ENCODE measurements around the gene CCR4. TPM values are rescaled to one million over a fixed set of nuclear protein-coding genes. Genes with fewer than 3 reads are reported as not detected.

Gene CCR4
- total RNA-seq, 1 experiment from 2014 or later: not detected

DNA sequence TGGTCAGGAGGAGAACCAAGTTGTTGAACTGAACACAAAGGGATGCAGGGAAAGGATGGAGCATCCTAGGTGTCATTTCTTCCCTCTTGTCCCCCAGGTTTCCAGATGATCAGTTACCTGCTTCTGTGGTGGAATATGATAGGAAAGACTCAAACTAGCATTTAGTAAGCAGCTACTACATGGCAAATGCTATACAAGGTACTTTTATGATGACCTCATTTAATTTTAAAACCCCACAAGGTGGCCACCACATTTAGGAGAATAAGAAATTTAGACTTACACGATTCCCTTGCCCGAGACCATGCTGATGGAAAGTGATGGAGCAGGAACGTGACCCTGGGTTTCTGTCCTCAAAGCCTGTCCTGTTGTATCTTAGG, 40.9 kb downstream of the CCR4 start:
- ChIA-PET CTCF (no interaction called here), RAD21 (ENCODE audit: low non-redundant PET in 1 of 2, low total read pairs in 2 of 2, uncharacterized antibody in 2 of 2, unreplicated experiment in 2 of 2) (no interaction called here), POLR2A (no interaction called here)
- intact Hi-C loops (cut with micrococcal nuclease): no loop called here
- DNase-seq (ENCODE audit: low read depth, low spot score): no peak
- no peak overlapping the region for H3K4me2 ChIP-seq (ENCODE audit: low read length)
- no peak overlapping the region for H3K4me3 ChIP-seq (replicated peaks in 1 of 2; ENCODE audit: low read depth in 1 of 2, low read length in 2 of 2)
- no TSS peak for BruUV-seq (replicated peaks)
- TF ChIP-seq, protein P1, sequence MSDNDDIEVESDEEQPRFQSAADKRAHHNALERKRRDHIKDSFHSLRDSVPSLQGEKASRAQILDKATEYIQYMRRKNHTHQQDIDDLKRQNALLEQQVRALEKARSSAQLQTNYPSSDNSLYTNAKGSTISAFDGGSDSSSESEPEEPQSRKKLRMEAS (IDR thresholded peaks at IDR 0.05): no peak
- TF ChIP-seq EZH2phosphoT487 (IDR thresholded peaks at IDR 0.05; ENCODE audit: borderline replicate concordance): no peak
- TF ChIP-seq SP1 (IDR thresholded peaks at IDR 0.05; ENCODE audit: low read depth): no peak
- no peak for TF ChIP-seq YY1 (IDR thresholded peaks at IDR 0.05; ENCODE audit: extremely low read depth, insufficient replicate concordance, low read depth, low read length)
- no peak for TF ChIP-seq JUND (IDR thresholded peaks at IDR 0.05)
- no peak for TF ChIP-seq TCF7L2 (IDR thresholded peaks at IDR 0.05; ENCODE audit: borderline replicate concordance, extremely low read depth, insufficient read depth, insufficient read length)
- no peak for TF ChIP-seq ELF1 (IDR thresholded peaks at IDR 0.05; ENCODE audit: borderline replicate concordance, low read depth)
- TF ChIP-seq, protein P2, sequence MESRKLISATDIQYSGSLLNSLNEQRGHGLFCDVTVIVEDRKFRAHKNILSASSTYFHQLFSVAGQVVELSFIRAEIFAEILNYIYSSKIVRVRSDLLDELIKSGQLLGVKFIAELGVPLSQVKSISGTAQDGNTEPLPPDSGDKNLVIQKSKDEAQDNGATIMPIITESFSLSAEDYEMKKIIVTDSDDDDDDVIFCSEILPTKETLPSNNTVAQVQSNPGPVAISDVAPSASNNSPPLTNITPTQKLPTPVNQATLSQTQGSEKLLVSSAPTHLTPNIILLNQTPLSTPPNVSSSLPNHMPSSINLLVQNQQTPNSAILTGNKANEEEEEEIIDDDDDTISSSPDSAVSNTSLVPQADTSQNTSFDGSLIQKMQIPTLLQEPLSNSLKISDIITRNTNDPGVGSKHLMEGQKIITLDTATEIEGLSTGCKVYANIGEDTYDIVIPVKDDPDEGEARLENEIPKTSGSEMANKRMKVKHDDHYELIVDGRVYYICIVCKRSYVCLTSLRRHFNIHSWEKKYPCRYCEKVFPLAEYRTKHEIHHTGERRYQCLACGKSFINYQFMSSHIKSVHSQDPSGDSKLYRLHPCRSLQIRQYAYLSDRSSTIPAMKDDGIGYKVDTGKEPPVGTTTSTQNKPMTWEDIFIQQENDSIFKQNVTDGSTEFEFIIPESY (IDR thresholded peaks at IDR 0.05; ENCODE audit: extremely low read depth, insufficient replicate concordance, low read length): no peak
- no peak for TF ChIP-seq ZNF274 (IDR thresholded peaks at IDR 0.05; ENCODE audit: low read depth, low read length)
- no peak for TF ChIP-seq SRF (IDR thresholded peaks at IDR 0.05; ENCODE audit: low read depth)
- no peak for TF ChIP-seq POLR2A (IDR thresholded peaks at IDR 0.05; ENCODE audit: borderline replicate concordance, extremely low read depth, insufficient read depth, insufficient read length)
- TF ChIP-seq RAD21 (IDR thresholded peaks at IDR 0.05; ENCODE audit: low read depth): no peak
- TF ChIP-seq FOSL1 (IDR thresholded peaks at IDR 0.05; ENCODE audit: low read depth): no peak
- no peak for TF ChIP-seq SIN3A (IDR thresholded peaks at IDR 0.05; ENCODE audit: low read depth)
- no peak for TF ChIP-seq EGR1 (IDR thresholded peaks at IDR 0.05; ENCODE audit: low read depth)
- no peak for TF ChIP-seq EZH2 (IDR thresholded peaks at IDR 0.05)
- no peak for TF ChIP-seq CEBPB (IDR thresholded peaks at IDR 0.05; ENCODE audit: low read depth)
- no peaks in the 10 kb centered on the region for H3K9me3 ChIP-seq (ENCODE audit: control insufficient read depth in 1 of 2, insufficient read depth in 1 of 2, low read depth in 1 of 2, low read length in 2 of 2)
- no peak overlapping the region for H3K9ac ChIP-seq (ENCODE audit: low read length)
- no peak overlapping the region for H2AFZ ChIP-seq (ENCODE audit: low read depth, low read length, poor library complexity, severe bottlenecking)
- H4K20me1 ChIP-seq (ENCODE audit: insufficient read depth): no peaks in the 10 kb centered on the region
- H3K27ac ChIP-seq (ENCODE audit: low read depth, low read length): no peak overlapping the region
- H3K79me2 ChIP-seq (ENCODE audit: insufficient read depth, low read length): no peaks in the 10 kb centered on the region
- no peak for ATAC-seq
- H3K27me3 ChIP-seq (ENCODE audit: insufficient read depth, low read length): no peaks in the 10 kb centered on the region
- no peaks in the 10 kb centered on the region for H3K9me2 ChIP-seq (ENCODE audit: insufficient read depth)
- no peaks in the 10 kb centered on the region for H3K4me1 ChIP-seq (ENCODE audit: control insufficient read depth in 1 of 2, insufficient read depth in 2 of 2, low read length in 2 of 2)
- no peaks in the 10 kb centered on the region for H3K36me3 ChIP-seq (ENCODE audit: control insufficient read depth in 1 of 2, insufficient read depth in 2 of 2, low read length in 2 of 2)

Data from HCT116 (cell line).